Fibroblast of skin of left biceps (primary cell): ENCODE data around the gene BLNK.
"Not testable (repeated sequence)": the region's sequence is repeated elsewhere in the genome, so short reads cannot be mapped to it uniquely, and the experiment has no call there.

ENCODE experiments used
- DNase-seq, 2 experiments: peaks; one replicate each; pipeline ENCODE4 v3.0.0-alpha.2; 2013; ENCODE audit warnings: low read depth in 2 of 2

The BLNK gene

DNA sequence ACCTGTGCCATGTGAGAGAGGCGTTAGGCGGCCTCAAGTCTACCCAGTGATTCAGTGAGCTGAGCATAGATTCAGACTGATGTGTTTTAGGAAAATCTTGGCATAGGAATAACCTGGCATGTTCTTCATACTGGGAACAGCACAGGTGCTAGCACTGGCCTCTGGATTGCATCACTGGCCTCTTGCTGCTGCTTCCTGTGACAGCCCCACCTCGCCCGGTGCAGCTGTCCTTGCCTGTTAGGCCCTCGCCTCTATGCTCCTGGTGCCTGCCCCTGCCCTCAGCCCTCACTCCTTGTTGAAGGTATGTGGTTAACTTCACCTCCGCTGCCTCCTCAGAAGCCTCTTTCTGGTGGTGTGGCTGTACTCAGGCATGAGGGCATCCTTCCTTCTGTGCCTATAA is 46.2 kb downstream of the BLNK start:
- no peak for DNase-seq

DNA sequence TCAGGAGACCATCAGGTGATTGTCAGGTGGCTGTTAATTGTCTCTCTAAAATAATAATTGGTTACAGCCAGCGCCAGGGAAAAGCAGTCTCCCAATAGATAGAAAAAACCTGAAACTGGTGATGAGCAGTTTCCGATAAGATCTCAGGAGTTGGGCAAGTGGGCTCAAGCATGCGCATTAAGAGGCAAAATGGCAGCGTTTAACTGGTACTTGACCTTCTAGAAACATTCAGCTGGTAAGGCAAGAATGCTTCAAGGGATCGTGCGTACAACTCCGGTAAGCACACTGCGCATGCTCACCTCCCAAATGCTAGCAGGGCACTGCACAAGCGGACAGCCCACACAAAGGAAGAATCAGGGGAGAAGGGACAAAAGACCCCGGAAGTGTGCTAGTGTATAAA is 48.5 kb downstream of the BLNK start:
- no peak for DNase-seq

DNA sequence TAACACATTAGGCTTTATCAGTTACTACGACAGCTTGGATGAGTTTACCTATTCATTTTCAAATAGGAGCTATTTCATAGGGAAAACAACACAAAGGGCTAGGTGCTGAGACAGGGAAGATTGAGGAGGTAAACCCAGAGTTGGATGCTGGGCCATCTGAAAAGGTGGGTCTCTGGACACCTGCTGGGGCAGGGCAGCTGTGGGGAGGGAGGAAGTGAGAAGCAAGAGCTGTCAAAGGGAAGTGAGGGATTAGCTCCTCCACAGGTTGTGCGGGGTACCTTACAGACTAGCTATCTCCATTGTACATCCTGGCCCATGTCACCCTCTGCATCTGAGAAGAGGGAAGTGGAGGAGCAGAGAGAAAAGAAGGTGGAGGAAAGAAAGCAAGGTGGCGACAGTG is 48.9 kb downstream of the BLNK start:
- DNase-seq = no peak

DNA sequence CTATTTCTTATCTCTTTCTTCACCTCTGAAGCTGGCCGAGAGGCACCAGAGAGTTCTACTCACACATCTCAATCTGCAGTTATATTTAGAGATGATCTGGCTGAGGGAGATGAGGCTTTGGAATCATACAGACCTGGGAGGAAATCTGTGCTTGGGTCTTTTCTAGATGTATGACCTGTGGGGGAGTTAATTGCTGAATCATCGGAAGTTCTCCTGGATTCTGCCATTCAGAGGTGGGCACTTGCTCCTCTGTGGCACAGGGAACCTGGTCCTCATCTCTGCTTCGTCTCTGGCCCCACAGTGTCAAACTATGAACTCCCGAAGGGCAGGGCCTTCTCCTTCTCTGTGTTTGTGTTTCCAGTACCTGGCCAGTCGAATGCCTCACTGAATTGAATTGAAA is 52.5 kb downstream of the BLNK start:
- no peak for DNase-seq

DNA sequence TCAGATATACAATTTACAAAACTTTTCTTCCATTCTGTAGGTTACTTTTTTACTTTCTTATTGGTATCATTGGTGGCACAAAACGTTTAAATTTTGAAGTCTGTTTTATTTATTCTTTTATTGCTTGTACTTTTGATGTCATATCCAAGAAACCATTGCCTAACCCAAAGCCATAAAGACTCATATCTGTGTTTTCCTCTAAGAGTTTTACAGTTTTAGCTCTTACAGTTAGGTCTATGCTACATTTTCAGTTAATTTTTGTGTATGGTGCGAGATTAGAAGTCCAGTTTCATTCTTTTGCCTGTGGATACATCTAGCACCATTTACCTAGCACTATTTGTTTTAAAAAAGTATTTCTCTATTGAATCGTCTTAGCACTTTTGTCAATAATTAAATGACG is 53.7 kb downstream of the BLNK start:
- no peak for DNase-seq

DNA sequence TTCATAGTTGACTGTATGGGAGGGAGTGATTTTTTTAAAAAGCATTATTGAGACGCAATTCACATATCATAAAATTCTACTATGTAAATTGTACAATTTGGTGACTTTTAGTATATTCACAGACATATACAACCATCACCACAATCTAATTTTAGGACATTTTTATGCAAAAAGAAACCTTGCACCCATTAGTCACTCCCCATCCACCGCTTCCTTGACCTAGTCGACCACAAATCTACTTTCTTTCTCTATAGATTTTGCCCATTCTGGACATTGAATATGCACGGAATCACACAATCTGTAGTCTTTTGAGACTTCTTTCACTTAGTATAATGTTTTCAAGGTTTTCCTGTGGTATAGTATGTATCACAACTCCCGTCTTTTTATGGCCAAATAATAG is 54.6 kb downstream of the BLNK start:
- no peak for DNase-seq

DNA sequence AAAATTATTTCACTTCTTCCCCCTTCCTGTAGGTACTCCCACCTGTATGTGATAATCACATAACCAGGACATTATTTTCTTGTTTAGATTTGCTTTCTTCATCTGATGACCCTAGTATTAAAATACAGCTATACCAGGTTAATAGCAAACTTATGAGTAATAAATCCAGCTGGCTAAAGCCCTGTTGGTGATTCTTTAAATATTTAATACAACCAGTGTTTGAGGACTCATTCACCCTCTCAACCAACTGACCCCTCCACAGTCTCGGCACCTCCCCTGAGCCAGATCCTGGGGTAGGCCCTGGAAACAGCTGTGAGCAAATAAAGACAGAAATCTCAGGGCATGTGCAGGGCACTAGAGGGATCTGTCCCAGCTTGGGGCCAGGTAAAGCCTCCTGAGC is 58.5 kb downstream of the BLNK start:
- DNase-seq = no peak

DNA sequence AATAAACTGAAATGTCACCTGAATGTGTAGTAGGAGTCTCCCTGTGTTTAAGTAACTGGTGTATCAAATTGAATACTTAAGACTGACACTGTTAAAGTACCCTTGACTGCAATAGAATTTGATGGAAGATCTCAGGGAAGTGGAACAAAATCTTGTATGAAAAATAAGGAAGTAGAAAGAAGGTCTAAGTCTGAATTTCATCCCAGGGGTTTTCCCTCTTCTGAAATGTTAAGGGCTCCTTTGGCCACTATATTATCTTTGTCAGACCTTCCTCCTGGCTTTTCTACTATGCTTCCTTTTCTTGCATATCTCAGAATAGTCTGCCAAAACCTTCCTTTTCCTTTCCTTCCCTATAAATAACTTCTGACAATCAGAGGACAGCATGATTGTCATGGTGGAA is 59.6 kb downstream of the BLNK start:
- DNase-seq = no peak

DNA sequence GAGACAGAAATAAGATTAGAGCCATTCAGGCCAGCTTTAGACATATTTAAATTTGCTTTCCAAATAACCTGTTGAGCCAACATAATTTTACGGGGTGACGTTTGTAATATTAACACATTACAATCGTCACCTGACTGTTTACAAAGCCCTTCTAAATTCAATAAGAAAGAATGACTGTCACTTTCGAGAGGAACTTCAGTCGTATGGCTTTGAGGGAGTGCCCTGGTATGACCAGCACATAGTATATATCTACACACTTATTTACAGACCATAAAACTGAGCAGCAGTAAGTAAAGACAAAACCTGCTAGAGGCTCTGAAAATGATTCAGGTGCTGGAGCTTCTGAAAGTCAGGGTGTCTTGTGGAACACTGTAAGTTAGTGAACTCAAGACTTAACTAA is 62.4 kb downstream of the BLNK start:
- no peak for DNase-seq

DNA sequence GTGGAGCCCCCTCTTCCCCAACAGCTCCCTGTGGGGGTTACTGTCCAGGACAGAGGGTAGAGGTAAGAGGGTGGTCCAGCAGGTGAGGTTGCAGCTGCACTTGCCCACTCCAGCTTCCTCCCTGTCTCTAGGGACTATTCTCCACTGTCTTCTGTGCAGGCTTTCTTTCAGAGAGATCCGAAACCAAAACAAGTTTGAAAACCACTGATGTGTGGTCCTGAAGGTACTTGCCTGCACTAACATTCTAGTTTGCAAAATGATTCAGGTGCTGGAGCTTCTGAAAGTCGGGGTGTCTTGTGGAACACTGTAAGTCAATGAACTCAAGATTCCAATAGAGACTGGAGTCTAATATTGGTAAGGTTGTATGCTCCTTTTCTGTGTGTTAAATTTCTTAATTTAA is 63.1 kb downstream of the BLNK start:
- DNase-seq = no peak

DNA sequence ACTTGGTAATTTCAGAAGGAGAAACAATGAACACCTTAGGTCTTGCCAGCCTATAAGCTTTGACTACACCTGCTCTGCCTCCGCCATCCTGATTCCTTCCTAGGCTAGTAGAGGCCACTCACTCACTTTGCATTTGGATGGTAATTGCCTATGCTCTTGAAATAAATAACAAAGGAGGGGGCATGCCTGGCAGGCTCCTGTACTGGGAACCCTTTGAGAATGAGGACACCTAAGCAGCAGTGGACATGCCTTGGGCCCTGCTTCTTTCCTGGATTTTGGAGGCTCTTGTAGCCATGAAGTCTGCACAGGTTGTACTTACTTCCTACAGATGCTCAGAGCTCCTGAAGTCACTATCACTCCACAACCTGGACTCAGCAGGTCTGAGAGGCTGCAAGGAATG is 65.8 kb downstream of the BLNK start:
- no peak for DNase-seq

DNA sequence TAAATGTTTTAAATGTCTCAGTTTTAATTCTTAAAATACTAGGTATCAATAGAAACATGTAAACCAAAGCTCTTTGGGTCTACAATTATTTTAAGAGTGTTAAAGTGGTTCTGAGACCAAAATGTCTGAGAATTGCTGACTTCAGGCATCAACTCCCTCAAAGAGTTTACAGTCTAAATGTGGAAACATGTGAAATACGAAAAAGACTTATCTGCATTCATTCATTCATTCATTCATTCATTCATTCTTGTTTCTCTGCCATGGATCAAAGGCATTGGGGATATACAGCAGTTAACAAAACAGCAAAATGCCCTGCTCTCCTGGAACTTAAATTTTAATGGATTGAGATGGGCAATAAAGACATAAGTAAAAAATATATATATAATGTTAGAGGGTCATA is 69.8 kb downstream of the BLNK start:
- no peak for DNase-seq

DNA sequence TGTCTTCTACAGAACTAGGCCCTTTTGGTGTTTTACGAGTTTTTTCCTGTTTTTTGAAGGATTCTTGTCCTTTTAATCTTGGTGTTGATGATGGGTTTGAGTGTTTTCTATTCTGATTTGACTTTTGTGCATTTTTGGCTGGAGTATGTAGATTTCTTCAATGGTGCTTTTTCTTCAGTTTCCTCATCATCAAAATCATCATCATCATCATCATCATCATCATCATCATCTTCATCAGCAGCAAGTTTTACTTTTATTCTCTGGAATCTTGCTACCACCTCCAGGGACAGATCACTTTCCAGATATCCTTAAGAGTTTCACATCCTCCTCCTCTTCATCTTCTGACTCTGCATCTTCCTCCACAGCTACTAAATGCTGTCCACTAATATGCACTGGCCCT is 81.9 kb downstream of the BLNK start:
- not testable (repeated sequence) for DNase-seq

DNA sequence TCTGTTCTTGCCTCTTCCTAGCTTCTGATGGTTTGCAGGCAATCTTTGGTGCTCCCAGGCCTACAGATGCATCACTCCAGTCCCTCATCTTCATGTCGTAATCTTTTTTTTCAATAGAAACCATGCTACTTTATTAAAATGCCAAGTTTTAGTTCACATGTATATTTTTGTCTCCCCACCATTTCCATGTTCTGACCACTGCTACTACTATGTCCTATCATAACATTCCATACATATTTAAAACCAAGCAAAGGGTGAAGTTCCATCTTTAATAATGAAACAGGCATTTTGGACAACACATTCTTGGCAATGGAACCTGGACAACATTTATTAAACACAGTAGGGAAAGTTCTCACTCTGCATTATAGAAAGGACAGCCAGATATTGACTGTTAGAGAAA is 82.5 kb downstream of the BLNK start:
- DNase-seq = peak in 1 of 2 experiments; percentile 1

DNA sequence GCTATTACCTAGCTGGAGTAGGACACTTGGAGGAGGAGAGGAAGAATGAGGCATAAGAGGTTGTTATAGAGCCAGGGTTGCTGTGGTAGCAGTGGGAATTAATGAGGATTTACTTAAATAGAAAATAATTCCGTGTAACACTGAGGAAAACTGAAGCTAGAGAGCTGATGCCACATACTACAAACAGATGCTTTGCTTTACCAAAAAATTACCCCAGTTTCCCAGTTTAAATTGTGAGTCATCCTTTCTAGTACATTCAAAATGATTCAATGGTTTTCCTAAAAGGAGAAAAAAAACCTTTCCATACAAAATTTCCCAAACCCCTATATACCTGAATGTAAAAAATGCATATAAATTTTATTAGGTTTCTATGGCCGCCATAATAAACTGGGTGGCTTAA is 82.9 kb downstream of the BLNK start:
- DNase-seq = no peak

DNA sequence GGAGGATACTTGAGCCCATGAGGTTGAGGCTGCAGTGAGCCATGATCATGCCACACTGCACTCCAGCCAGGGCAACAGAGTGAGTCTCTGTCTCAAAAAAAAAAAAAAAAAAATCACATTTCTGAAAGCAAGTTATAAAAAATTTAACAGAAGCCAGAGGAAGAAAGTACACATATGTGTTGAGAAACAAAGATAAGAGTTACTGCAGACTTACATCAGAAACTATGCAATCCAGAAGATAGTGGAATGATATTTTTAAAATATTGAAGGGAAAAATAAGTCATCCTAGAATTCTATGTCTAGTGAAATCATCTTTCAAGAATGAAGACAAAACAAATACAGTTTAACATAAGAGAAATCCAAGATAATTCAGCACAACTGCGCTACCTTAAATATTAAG is 94.4 kb downstream of the BLNK start:
- DNase-seq = no peak

DNA sequence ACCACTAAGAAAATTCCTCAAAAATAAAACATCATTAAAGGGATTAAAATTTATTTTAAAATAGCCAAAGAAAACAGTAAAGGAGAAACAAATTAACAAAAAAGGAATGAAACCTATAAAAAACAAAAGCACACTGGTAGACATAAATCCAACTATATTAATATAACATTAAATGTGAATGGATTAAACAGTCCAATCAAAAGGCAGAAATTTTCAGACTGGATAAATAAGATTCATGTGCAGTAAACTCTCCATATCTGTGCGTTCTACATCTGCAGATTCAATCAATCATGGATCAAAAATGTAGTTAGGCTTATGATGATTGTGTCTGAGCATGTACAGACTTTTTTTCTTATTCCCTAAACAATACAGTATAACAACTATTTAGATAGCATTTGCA is 98.7 kb downstream of the BLNK start:
- DNase-seq = no peak

DNA sequence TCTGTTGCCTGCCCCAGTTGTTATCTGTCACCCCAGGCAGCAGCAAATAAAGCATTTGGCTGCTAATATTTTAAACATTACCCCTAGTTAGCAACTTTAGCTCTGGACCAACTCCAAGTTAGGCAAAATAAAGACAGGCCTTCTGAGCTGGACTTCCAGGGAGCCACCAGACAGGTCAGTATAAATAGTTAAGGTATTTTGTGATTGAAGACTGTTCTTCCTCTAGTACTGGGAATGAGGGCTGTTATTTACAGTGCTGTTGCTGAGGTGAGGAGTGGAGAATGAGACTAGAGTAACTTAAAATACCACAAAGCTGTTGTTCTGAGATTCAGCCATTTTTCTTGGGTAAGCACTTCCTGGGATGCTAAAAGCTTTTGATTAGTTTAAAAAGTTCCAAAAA is 101.1 kb downstream of the BLNK start:
- DNase-seq = no peak

DNA sequence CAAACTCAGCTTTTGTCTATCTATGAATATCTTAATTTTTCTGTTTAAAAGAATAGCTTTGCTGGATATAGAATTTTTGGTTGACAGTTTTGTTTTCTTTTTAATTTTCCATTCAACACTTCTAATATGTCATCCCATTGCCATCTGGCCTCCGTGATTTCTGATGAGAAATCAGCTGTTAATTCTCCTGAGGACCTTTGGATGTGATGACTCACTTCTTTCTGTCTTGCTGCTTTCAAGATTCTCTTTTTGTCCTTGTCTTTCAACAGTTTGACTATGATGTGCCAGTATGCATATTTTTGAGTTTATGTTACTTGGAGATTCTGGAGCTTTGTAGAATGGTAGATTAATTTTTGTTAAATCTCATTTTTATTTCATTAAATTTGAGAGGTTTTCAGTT is 102.8 kb downstream of the BLNK start:
- no peak for DNase-seq

DNA sequence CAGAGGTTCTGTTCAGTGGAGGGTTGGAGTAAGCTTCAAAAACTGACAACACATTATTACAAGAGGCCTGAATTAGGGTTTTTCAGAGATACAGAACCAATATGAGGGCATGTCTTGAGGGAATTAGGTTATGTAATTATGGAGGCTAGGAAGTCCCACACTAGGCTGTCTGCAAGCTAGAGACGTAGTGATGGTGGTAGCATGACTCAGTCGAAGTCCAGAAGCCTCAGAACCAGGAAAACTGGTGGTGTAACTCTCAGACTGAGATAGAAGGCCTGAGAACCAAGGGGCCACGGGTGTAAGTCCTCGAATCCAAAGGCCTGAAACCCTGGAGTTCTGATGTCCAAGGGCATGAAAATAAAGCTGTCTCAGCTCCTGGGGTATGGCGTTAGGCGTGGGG is 105.6 kb downstream of the BLNK start:
- DNase-seq = no peak

DNA sequence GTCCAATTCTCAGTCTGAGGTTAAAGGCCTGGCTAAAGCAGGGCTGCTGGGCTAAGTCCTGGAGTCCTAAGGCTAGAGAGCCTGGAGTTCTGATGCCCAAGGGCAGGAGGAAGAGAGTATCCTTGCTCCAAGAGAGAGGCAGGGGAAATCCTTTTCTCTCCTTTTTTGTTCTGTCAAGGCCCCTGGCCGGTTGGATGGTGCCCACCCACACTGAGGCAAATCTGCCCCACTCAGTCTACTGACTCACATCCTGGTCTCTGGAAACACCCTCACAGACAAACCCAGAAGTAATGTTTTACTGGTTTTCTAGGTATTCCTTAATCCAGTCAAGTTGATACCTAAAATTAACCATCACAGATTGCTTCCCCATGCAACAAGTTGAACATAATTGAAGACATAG is 118.3 kb downstream of the BLNK start:
- no peak for DNase-seq

DNA sequence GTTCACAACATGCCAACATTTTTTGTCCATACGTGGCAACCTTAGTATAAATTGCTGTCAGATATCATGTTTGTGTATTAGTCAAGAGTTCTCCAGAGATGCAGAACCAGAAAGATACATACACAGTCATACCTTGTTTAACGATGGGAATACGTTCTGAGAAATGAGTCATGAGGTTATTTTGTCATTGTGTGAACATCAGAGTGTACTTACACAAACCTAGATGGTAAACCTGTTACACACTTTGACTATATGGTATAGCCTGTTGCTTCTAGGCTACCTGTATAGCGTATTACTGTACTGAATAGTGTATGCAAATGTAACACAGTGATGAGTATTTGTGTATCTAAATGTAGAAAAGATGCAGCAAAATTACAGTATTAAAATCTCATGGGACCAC is 118.9 kb downstream of the BLNK start:
- no peak for DNase-seq
